Calu3 (cell line): ENCODE data around the gene ELOVL1. TPM values are rescaled to one million over a fixed set of nuclear protein-coding genes. Genes with fewer than 3 reads are reported as not detected.

Experiments
- BruUV-seq: library from RNA; stranded (reverse); fragments of 400-500 nt; replicated peaks from 2 replicates; lab custom pipeline; 2021; lab: Mats Ljungman, UMichigan
- CTCF ChIA-PET: fragments of 300-600 bp; sonication (Branson Sonifier 250); formaldehyde crosslinking; loops from one replicate; lab custom pipeline; 2022; ENCODE audit warnings: antibody characterized with exemption; lab: Charles Lee
- DNase-seq: peaks from one replicate; pipeline ENCODE4 v3.0.0; 2022
- H3K27ac Mint-ChIP-seq: one replicate; pipeline ENCODE4 v1.8.0; 2022; ENCODE audit warnings: mixed read lengths; ENCODE audit not compliant: unreplicated experiment
- H3K27me3 Mint-ChIP-seq: one replicate; pipeline ENCODE4 v1.8.0; 2022; ENCODE audit warnings: mixed read lengths; ENCODE audit not compliant: unreplicated experiment
- H3K36me3 Mint-ChIP-seq: one replicate; pipeline ENCODE4 v1.8.0; 2022; ENCODE audit warnings: mild to moderate bottlenecking, moderate library complexity, mixed read lengths; ENCODE audit not compliant: insufficient read depth, unreplicated experiment
- H3K4me1 Mint-ChIP-seq: one replicate; pipeline ENCODE4 v1.8.0; 2022; ENCODE audit warnings: mild to moderate bottlenecking, low read depth, mixed read lengths; ENCODE audit not compliant: unreplicated experiment
- H3K4me3 Mint-ChIP-seq: one replicate; pipeline ENCODE4 v1.8.0; 2022; ENCODE audit warnings: mild to moderate bottlenecking, low read depth, moderate library complexity, mixed read lengths; ENCODE audit not compliant: unreplicated experiment
- H3K9me3 Mint-ChIP-seq: one replicate; pipeline ENCODE4 v1.8.0; 2022; ENCODE audit warnings: low read depth, mixed read lengths; ENCODE audit not compliant: unreplicated experiment
- intact Hi-C: fragments of 100-400 bp; cut with micrococcal nuclease; formaldehyde crosslinking; loops from one replicate; pipeline ENCODE4 v1.10.0; 2022; ENCODE audit not compliant: unreplicated experiment
- total RNA-seq: library from RNA; stranded (reverse); gene quantifications from 2 replicates; pipeline ENCODE4 v1.2.3, GENCODE V29; 2022
- TF ChIP-seq, protein P1 (sequence below): fragments of 200-600 bp; IDR thresholded peaks from one replicate; pipeline ENCODE4 v1.8.0; 2022; ENCODE audit warnings: antibody characterized with exemption; ENCODE audit not compliant: unreplicated experiment

Gene ELOVL1
- total RNA-seq, 1 experiment from 2014 or later: 107 TPM

GRCh38 chr1:43354471-43354870 lies 13.3 kb downstream of the ELOVL1 start:
- no peaks in the 10 kb centered on the region for H3K27me3 Mint-ChIP-seq
- intact Hi-C loops: no loop called here
- peaks cover 10% of the 10 kb centered on the region for H3K4me1 Mint-ChIP-seq
- H3K36me3 Mint-ChIP-seq: peaks cover 19% of the 10 kb centered on the region
- BruUV-seq: no TSS peak
- CTCF ChIA-PET: no interaction called here
- H3K27ac Mint-ChIP-seq: no peak overlapping the region
- no peak for DNase-seq
- no peaks in the 10 kb centered on the region for H3K9me3 Mint-ChIP-seq
- no peak overlapping the region for H3K4me3 Mint-ChIP-seq
- TF ChIP-seq, protein P1, sequence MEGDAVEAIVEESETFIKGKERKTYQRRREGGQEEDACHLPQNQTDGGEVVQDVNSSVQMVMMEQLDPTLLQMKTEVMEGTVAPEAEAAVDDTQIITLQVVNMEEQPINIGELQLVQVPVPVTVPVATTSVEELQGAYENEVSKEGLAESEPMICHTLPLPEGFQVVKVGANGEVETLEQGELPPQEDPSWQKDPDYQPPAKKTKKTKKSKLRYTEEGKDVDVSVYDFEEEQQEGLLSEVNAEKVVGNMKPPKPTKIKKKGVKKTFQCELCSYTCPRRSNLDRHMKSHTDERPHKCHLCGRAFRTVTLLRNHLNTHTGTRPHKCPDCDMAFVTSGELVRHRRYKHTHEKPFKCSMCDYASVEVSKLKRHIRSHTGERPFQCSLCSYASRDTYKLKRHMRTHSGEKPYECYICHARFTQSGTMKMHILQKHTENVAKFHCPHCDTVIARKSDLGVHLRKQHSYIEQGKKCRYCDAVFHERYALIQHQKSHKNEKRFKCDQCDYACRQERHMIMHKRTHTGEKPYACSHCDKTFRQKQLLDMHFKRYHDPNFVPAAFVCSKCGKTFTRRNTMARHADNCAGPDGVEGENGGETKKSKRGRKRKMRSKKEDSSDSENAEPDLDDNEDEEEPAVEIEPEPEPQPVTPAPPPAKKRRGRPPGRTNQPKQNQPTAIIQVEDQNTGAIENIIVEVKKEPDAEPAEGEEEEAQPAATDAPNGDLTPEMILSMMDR: no peak

GRCh38 chr1:43352881-43353280 lies 14.9 kb downstream of the ELOVL1 start:
- BruUV-seq: no TSS peak
- no peak overlapping the region for H3K27ac Mint-ChIP-seq
- no peak overlapping the region for H3K4me3 Mint-ChIP-seq
- no peaks in the 10 kb centered on the region for H3K9me3 Mint-ChIP-seq
- H3K4me1 Mint-ChIP-seq: peaks cover 20% of the 10 kb centered on the region
- DNase-seq: no peak
- H3K27me3 Mint-ChIP-seq: no peaks in the 10 kb centered on the region
- intact Hi-C loops: no loop called here
- TF ChIP-seq, protein P1: no peak
- CTCF ChIA-PET: no interaction called here
- peaks cover 15% of the 10 kb centered on the region for H3K36me3 Mint-ChIP-seq

GRCh38 chr1:43352351-43352705 lies 15.5 kb downstream of the ELOVL1 start:
- Mint-ChIP-seq H3K27me3 (no peaks in the 10 kb centered on the region), H3K9me3 (no peaks in the 10 kb centered on the region), H3K36me3 (peaks cover 15% of the 10 kb centered on the region), H3K4me3 (no peak overlapping the region), H3K4me1 (peaks cover 25% of the 10 kb centered on the region), H3K27ac (no peak overlapping the region)
- CTCF ChIA-PET: no interaction called here
- DNase-seq: no peak
- BruUV-seq: no TSS peak
- intact Hi-C loops: no loop called here
- TF ChIP-seq, protein P1: no peak

DNA sequence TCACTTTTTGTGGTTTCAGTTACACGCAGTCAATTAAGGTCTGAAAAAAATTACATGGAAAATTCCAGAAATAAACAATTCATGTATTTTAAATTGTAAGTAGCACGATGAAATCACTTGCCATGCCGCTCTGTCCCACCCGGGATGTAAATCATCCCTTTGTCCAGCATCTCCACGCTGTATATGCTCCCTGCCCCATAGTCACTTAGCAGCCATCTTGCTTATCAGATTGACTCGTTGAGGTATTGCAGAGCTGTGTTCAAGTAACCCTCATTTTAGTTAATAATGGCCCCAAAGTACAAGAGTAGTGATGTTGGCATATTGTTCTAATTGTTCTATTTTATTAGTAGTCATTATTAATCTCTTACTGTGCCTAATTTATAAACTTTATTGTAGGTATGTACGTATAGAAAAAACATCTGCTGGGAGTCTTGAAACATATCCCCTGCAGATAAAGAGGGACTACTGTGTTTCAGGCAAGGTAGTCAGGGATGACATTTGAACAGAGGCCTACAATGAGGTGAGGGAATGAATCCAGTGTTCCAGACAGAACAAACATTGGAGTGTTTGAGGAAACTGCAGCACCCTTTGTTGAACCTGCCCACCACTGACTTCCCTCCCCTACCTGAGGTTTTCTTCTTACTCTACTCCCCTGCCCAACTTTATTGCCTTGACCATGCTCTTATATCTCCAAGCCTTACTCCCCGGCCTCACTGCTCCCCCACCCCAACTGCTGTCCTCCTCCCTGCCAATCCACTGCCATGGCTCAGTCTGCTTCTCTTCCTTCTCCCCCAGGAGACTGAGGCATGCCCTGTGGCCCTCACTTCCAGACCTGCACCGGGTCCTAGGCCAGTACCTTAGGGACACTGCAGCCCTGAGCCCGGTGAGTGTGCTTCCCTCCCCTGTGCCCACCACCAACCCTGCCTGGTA lies 16.1 kb downstream of the ELOVL1 start:
- intact Hi-C loops: no loop called here
- TF ChIP-seq, protein P1: no peak
- H3K27ac Mint-ChIP-seq: no peak overlapping the region
- CTCF ChIA-PET: no interaction called here
- no TSS peak for BruUV-seq
- no peak for DNase-seq
- no peaks in the 10 kb centered on the region for H3K9me3 Mint-ChIP-seq
- peaks cover 15% of the 10 kb centered on the region for H3K36me3 Mint-ChIP-seq
- no peak overlapping the region for H3K4me3 Mint-ChIP-seq
- H3K4me1 Mint-ChIP-seq: peaks cover 32% of the 10 kb centered on the region
- no peaks in the 10 kb centered on the region for H3K27me3 Mint-ChIP-seq
